ENCODE measurements around the gene RPS26. TPM values are rescaled to one million over a fixed set of nuclear protein-coding genes. Genes with fewer than 3 reads are reported as not detected.
A peak's percentile ranks its signal among the peaks of the same experiment; 100 is the strongest.

Gene RPS26
- total and polyA plus RNA-seq, 12 donors: 6.9 to 1,370 (median 21.4) TPM

DNA sequence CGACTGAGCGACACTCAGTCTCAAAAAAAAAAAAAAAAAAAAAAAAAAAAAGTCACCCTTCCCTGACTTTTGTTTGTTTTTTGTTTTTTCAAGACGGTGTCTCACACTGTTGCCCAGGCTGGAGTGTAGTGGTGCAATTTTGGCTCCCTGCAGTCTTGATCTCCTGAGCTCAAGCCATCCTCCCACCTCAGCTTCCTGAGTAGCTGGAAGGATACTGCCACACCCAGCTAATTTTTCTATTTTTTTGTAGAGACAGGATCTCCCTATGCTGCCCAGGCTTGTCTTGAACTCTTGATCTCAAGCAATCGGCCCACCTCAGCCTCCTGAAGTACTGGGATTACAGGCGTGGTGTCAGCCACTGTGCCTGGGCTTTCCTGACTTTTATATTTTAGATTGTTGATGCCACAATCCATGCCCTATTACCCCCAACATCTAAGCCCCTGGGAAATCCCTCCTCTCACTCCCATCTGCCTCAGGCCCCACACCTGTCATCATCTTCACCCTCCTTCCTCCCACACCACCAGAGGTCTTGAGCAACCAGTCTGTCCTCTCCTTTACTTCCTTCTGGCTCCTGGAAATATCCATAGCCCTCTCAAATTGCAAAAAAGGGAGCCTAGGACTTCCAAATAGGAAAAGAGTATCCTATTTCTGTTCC lies 13.1 kb upstream of the RPS26 start:
- peak overlapping the region in 1 of 10 donors; percentile 47 for H3K27ac ChIP-seq
- no peaks in the 10 kb centered on the region for H3K27me3 ChIP-seq
- peaks cover 0 to 9% (median 0%) of the 10 kb centered on the region in 9 donors for H3K4me1 ChIP-seq
- DNase-seq (no peak), ATAC-seq (no peak)
- intact Hi-C loops (cut with DNase I): loop anchor here in 1 of 10 donors (5.0 kb wide), 1 partner anchor 291 kb away; no protein-coding TSS in a partner anchor
- peaks cover 0 to 80% (median 14%) of the 10 kb centered on the region in 9 donors for H3K36me3 ChIP-seq
- TF ChIP-seq, protein P1, sequence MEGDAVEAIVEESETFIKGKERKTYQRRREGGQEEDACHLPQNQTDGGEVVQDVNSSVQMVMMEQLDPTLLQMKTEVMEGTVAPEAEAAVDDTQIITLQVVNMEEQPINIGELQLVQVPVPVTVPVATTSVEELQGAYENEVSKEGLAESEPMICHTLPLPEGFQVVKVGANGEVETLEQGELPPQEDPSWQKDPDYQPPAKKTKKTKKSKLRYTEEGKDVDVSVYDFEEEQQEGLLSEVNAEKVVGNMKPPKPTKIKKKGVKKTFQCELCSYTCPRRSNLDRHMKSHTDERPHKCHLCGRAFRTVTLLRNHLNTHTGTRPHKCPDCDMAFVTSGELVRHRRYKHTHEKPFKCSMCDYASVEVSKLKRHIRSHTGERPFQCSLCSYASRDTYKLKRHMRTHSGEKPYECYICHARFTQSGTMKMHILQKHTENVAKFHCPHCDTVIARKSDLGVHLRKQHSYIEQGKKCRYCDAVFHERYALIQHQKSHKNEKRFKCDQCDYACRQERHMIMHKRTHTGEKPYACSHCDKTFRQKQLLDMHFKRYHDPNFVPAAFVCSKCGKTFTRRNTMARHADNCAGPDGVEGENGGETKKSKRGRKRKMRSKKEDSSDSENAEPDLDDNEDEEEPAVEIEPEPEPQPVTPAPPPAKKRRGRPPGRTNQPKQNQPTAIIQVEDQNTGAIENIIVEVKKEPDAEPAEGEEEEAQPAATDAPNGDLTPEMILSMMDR (IDR thresholded peaks at IDR 0.05): no peak
- no peaks in the 10 kb centered on the region for H3K9me3 ChIP-seq
- no peak overlapping the region for H3K4me3 ChIP-seq
- WGBS, 2 donors: 69 to 84% methylated on average over 3 to 5 of the region's 5 CpGs

- intact Hi-C loops (cut with DNase I): loop anchor here in 1 of 10 donors (5.0 kb wide), 1 partner anchor 292 kb away; no protein-coding TSS in a partner anchor
Observed at GRCh38 chr12:56029166-56029519, 12.6 kb upstream of the RPS26 start.

DNA sequence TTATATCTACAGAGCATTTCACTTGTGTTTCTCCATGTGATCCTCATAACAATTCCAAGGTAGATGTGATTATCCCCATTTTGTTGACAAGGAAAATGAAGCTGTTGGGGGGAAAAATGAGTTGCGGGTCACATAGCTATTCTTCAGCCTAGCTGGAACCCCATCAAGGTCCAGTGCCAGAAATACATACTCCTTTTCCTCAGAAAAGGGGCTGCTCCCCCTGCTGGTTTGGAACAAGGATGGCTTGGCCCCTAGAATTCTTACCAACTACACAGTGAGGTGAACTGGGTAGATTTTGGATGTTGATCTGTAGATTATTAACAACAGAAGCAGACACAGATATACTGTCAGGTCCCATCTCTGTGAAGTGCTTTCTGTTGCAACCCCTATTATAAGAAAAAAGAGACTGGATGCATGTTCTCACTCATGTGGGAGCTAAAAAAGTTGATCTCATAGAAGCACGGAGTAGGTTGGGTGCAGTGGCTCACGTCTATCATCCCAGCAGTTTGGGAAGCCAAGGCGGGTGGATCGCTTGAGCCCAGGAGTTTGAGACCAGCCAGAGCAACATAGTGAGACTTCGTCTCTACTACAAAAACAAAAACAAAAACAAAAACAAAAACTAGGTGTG lies 11.9 kb upstream of the RPS26 start:
- 85 to 86% methylated on average over 6 of the region's 6 CpGs for WGBS, 2 donors
- H3K4me1 ChIP-seq: peaks cover 0 to 9% (median 0%) of the 10 kb centered on the region in 9 donors
- no peak overlapping the region for H3K4me3 ChIP-seq
- TF ChIP-seq, protein P1 (IDR thresholded peaks at IDR 0.05): peak in 8 of 9 donors; percentile 37 to 66 (median 58)
- intact Hi-C loops (cut with DNase I): loop anchor here in 4 of 10 donors (5.0 to 10.0 kb wide), 3 partner anchors 37 to 295 kb away; no protein-coding TSS in a partner anchor
- H3K9me3 ChIP-seq: no peaks in the 10 kb centered on the region
- no peak overlapping the region for H3K27ac ChIP-seq
- ATAC-seq (peak in 5 of 8 donors; percentile 37 to 70 (median 43)), DNase-seq (peak in 1 of 2 donors; percentile 28)
- peaks cover 0 to 87% (median 22%) of the 10 kb centered on the region in 9 donors for H3K36me3 ChIP-seq
- H3K27me3 ChIP-seq: no peaks in the 10 kb centered on the region

More at GRCh38 chr12:56029166-56029519, 12.6 kb upstream of the RPS26 start:
- Histone ChIP-seq H3K27ac (peak overlapping the region in 1 of 10 donors; percentile 47), H3K36me3 (peaks cover 0 to 85% (median 17%) of the 10 kb centered on the region in 9 donors), H3K9me3 (no peaks in the 10 kb centered on the region), H3K4me3 (no peak overlapping the region), H3K4me1 (peaks cover 0 to 9% (median 0%) of the 10 kb centered on the region in 9 donors), H3K27me3 (no peaks in the 10 kb centered on the region)
- DNase-seq (no peak), ATAC-seq (no peak)
- TF ChIP-seq, protein P1 (IDR thresholded peaks at IDR 0.05): no peak

DNA sequence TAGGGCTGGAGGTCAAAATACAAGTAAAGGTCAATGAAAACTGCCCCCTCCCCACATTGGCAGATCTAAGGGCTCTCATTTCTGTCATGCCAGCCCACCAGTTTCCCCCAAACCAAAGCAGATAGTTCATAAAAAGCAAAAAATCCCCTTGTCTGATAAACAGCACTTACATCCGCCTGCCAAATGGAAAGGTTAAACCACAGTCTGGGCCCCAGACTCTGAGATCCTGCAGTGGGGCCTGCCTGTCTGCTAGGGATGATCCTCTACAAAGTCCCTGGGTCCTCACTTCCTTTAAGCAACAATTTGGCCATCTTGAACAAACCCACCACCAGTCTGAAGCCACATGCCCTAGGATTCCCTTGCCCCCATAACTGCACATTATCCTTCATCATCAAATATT lies 9.7 kb upstream of the RPS26 start:
- Histone ChIP-seq H3K27ac (no peak overlapping the region), H3K9me3 (no peaks in the 10 kb centered on the region), H3K4me1 (peaks cover 0 to 9% (median 0%) of the 10 kb centered on the region in 9 donors), H3K27me3 (no peaks in the 10 kb centered on the region), H3K4me3 (no peak overlapping the region), H3K36me3 (peaks cover 0 to 88% (median 26%) of the 10 kb centered on the region in 9 donors)
- WGBS, 2 donors: 96 to 98% methylated on average over 1 of the region's 1 CpG
- intact Hi-C loops (cut with DNase I): loop anchor here in 4 of 10 donors (2.0 to 10.0 kb wide), 3 partner anchors 33 to 297 kb away; no protein-coding TSS in a partner anchor
- no peak for ATAC-seq
- no peak for DNase-seq
- TF ChIP-seq, protein P1 (IDR thresholded peaks at IDR 0.05): no peak
